K562 (cell line): ENCODE results near the gene PAQR4. TPM values are rescaled to one million over a fixed set of nuclear protein-coding genes. Genes with fewer than 3 reads are reported as not detected.

Experiments used
- ARID4B ChIP-seq: sonication (generic); formaldehyde crosslinking; IDR thresholded peaks from 2 replicates; pipeline ENCODE4 v1.8.0; 2022; ENCODE audit warnings: mild to moderate bottlenecking, missing genetic modification reagents
- DEAF1 ChIP-seq: fragments of 450-650 bp; formaldehyde crosslinking; IDR thresholded peaks from 2 replicates; pipeline ENCODE4 v1.4.0; 2020; ENCODE audit warnings: mild to moderate bottlenecking, moderate library complexity
- E2F4 ChIP-seq: sonication (generic); formaldehyde crosslinking; IDR thresholded peaks from 2 replicates; pipeline ENCODE4 v1.8.0; 2022; ENCODE audit warnings: mild to moderate bottlenecking, low read depth, missing genetic modification reagents
- FOS ChIP-seq: IDR thresholded peaks from 3 replicates; pipeline ENCODE4 v1.6.1; 2011; ENCODE audit not compliant: insufficient read length; ENCODE audit errors: extremely low read depth
- HMGXB4 ChIP-seq: sonication (generic); formaldehyde crosslinking; IDR thresholded peaks from 2 replicates; pipeline ENCODE4 v1.8.1; 2023; ENCODE audit warnings: mild to moderate bottlenecking, missing genetic modification reagents
- KDM4B ChIP-seq, 2 experiments: fragments of 450-650 bp in 1 of 2; sonication (generic) in 1 of 2; IDR thresholded peaks; 2 replicates each; pipeline ENCODE4 v1.6.1; 2016 to 2017; ENCODE audit warnings: borderline replicate concordance in 2 of 2, antibody characterized with exemption in 1 of 2, low read depth in 1 of 2, mild to moderate bottlenecking in 1 of 2
- MXI1 ChIP-seq: IDR thresholded peaks from 2 replicates; pipeline ENCODE4 v1.6.1; 2011; ENCODE audit warnings: low read depth, mild to moderate bottlenecking, improper control_type of control experiment, low read length
- MYNN ChIP-seq, 2 experiments: sonication (generic); formaldehyde crosslinking in 1 of 2; IDR thresholded peaks; 2 replicates each; pipeline versions ENCODE4 v1.5.0 to v1.6.1; 2016 to 2020; ENCODE audit warnings: antibody characterized with exemption in 1 of 2, missing genetic modification reagents in 1 of 2
- PPARD ChIP-seq: fragments of 250-450 bp; sonication (Bioruptor Pico); IDR thresholded peaks from 2 replicates; pipeline ENCODE4 v1.8.0; 2022; ENCODE audit warnings: inconsistent platforms, mild to moderate bottlenecking, moderate library complexity
- SMARCA4 ChIP-seq: fragments of 450-650 bp; IDR thresholded peaks from 2 replicates; pipeline ENCODE4 v1.6.1; 2016
- STAT6 ChIP-seq: sonication (generic); formaldehyde crosslinking; IDR thresholded peaks from 2 replicates; pipeline ENCODE4 v1.8.1; 2023; ENCODE audit warnings: mild to moderate bottlenecking, missing genetic modification reagents
- TFAP4 ChIP-seq: sonication (generic); formaldehyde crosslinking; IDR thresholded peaks from 2 replicates; pipeline ENCODE4 v1.8.0; 2022; ENCODE audit warnings: missing genetic modification reagents, mild to moderate bottlenecking, moderate library complexity, borderline replicate concordance
- ZKSCAN3 ChIP-seq: fragments of 250-450 bp; sonication (Bioruptor Pico); IDR thresholded peaks from 2 replicates; pipeline ENCODE4 v1.4.0; 2020
- polyA plus RNA-seq, 8 experiments: library from polyadenylated mRNA; depleted of rRNA in 4 of 8; stranded (reverse) in 5 of 8; unstranded in 3 of 8; fragments of >200 nt; fragmentation: Nextera tagmentation in 2 of 8; fragmentation: Illumina TruSeq in 1 of 8; extraction: Ambion mirVana in 2 of 8; extraction: Trizol in 1 of 8; gene quantifications; 2 replicates each; pipeline versions ENCODE4 v1.2.1 to v1.2.3, GENCODE V29; 2011 to 2014; ENCODE audit warnings: inconsistent platforms in 1 of 8, missing spikeins in 1 of 8
- total RNA-seq, 7 experiments: library from RNA; depleted of rRNA in 6 of 7; stranded (reverse); fragments of >200 nt in 6 of 7; fragmentation: Illumina TruSeq in 2 of 7; extraction: Trizol in 2 of 7; gene quantifications; 2 replicates each; pipeline versions ENCODE4 v1.2.1 to v1.2.3, GENCODE V29; 2011 to 2021; ENCODE audit warnings: low replicate concordance in 1 of 7

Gene PAQR4
- total and polyA plus RNA-seq, 9 of the 15 experiments (the other 6 are each of a cell fraction or from before 2014, with no cell fraction given): 0.62 to 40.4 (median 19.5) TPM

GRCh38 chr16:2968738-2969544, at the start of gene PAQR4 (continued):
- peak; percentile 85 for TF ChIP-seq E2F4 (CRISPR knock-in tag)
- no peak for TF ChIP-seq ZKSCAN3 (CRISPR knock-in tag)
- TF ChIP-seq FOS: peak; percentile 6
- TF ChIP-seq DEAF1: no peak
- TF ChIP-seq SMARCA4: peak; percentile 72
- peak; percentile 91 for TF ChIP-seq MYNN (IDR thresholded peaks at IDR 0.05)
- TF ChIP-seq MYNN (CRISPR knock-in tag; IDR thresholded peaks at IDR 0.05): no peak
- no peak for TF ChIP-seq PPARD (CRISPR knock-in tag)
- TF ChIP-seq HMGXB4 (CRISPR knock-in tag): peak; percentile 84
- peak; percentile 98 for TF ChIP-seq ARID4B (CRISPR knock-in tag)
- TF ChIP-seq TFAP4 (CRISPR knock-in tag): peak; percentile 92
- TF ChIP-seq STAT6 (CRISPR knock-in tag): peak; percentile 52; the same call in 1 of the 2 replicates
- TF ChIP-seq MXI1: peak; percentile 45; the same call in 1 of the 2 replicates
- peak in 1 of 2 experiments; percentile 29; a peak in 1 of 4 replicates for TF ChIP-seq KDM4B (IDR thresholded peaks at IDR 0.05; ENCODE audit: borderline replicate concordance in 2 of 2, low read depth in 1 of 2)
